Measurements from ENCODE around the gene NOTCH2.

Gene NOTCH2

DNA sequence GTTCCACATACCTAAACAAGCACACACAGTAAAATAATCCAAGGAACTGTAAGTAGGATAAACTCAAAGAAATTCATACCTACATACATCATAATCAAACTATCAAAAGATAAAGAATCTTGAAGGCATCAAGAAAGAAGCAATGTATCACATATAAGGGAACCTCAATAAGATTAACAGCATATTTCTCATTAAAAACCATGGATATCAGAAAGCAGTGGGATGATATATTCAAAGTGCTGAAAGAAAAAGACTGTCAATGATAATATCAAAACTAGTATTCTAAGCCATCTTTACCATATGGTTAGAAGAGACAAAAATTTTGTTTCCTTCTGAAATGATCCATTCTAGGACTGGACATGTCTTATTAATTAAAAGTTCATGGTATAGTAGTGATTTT lies 136.1 kb downstream of the NOTCH2 start:
- no peak for DNase-seq (ENCODE audit: low read depth in 1 of 2, low spot score in 1 of 2)
- TF ChIP-seq JUND (IDR thresholded peaks at IDR 0.05; ENCODE audit: low read depth), result no peak
- in situ Hi-C loops (cut with HindIII; ENCODE audit: low pct_unique_long_range_greater_than_20kb, low sequenced_read_pairs), result no loop called here

DNA sequence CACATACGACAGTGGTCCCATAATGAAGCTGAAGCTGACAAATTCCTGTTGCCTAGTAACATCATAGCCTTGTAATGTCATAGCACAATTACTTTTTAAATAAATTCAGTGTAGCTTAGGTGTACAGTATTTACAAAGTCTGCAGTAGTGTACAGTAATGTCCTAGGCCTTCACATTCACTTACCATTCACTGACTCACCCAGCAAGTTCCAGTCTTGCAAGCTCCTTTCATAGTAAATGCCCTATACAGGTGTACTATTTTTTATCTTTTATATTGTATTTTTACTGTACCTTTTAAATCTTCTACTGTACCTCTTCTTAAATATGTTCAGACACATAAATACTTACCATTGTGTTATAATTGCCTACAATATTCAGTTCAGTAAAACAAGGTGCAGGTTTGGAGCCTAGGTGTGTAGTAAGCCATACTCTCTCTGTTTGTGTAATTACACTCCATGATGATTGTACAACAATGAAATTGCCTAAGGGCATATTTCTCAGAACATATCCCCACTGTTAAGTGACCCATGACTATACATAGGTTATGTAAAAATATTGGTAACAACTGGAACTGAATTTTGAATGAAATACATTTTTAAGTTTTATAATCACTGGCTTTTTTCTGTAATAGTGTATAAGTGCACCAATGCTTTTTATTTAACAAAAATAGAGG lies 139.7 kb downstream of the NOTCH2 start:
- in situ Hi-C loops (cut with HindIII; ENCODE audit: low pct_unique_long_range_greater_than_20kb, low sequenced_read_pairs), result no loop called here
- DNase-seq (ENCODE audit: low read depth in 1 of 2, low spot score in 1 of 2), result no peak
- TF ChIP-seq JUND (IDR thresholded peaks at IDR 0.05; ENCODE audit: low read depth), result no peak

DNA sequence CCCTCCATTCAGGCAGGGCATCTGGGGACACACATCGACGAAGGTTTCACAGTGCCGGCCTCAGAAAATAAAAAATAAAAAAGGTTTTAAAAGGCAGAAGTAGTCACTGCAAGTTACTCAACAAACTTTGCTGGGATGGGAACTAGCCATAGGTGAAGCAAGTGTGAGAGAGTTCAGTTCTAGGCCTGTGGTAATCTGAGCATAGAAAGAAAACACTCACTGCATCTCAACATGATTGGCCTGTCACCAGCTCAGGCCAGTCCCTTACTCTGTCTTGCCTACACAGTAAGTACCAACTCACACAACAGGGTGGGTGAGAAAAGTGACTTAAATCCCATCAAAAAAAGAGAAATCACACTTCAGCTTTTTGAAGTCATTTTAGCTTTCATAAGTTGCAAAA lies 142.9 kb downstream of the NOTCH2 start:
- DNase-seq (ENCODE audit: low read depth in 1 of 2, low spot score in 1 of 2), result no peak
- in situ Hi-C loops (cut with HindIII; ENCODE audit: low pct_unique_long_range_greater_than_20kb, low sequenced_read_pairs), result no loop called here
- no peak for TF ChIP-seq JUND (IDR thresholded peaks at IDR 0.05; ENCODE audit: low read depth)

DNA sequence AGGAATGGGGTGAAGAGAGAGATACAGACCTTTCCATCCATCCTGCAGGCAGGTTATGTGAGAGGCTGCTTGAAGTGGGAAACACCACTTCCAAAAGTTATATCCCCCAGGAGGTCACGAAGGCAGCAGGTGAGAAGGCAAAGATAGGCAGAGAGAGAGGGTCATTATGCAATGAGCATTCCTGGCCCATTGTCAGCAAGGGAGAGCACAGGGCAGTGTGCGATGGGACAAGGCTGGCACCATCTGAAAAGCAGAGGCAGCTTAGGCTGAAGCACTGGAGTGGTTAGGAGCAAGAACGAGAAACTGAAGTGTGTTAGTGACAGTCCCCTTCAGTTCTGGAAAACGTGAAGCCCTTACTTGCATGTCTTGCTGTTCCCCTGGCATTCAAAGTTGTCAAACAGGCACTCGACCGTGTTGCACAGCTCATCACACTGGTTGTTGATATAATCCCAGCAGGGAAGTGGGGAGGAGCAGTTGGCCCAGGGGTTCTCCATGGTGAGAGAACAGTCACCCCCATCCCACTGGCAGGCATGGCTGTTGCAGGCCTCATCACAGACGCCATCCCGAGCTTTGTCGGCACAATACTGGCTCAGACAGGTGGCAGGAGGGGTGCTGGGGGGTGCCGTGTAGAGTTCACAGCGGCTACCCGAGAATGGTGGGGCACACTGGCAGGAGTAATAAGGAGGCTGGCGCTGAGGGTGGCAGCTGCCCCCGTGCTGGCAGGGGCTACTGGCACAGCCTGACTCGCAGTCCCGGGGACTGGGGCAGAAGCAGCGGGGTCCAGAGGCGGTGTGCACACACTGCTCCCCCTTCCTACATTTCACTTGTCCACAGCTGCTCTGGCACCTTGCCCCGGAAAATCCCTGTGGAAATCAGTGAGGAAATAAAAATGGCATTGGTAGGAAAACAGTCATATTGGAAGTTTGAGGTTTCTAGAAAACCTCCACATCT lies 144.2 kb downstream of the NOTCH2 start:
- in situ Hi-C loops (cut with HindIII; ENCODE audit: low pct_unique_long_range_greater_than_20kb, low sequenced_read_pairs), result no loop called here
- no peak for DNase-seq (ENCODE audit: low read depth in 1 of 2, low spot score in 1 of 2)
- TF ChIP-seq JUND (IDR thresholded peaks at IDR 0.05; ENCODE audit: low read depth), result no peak

DNA sequence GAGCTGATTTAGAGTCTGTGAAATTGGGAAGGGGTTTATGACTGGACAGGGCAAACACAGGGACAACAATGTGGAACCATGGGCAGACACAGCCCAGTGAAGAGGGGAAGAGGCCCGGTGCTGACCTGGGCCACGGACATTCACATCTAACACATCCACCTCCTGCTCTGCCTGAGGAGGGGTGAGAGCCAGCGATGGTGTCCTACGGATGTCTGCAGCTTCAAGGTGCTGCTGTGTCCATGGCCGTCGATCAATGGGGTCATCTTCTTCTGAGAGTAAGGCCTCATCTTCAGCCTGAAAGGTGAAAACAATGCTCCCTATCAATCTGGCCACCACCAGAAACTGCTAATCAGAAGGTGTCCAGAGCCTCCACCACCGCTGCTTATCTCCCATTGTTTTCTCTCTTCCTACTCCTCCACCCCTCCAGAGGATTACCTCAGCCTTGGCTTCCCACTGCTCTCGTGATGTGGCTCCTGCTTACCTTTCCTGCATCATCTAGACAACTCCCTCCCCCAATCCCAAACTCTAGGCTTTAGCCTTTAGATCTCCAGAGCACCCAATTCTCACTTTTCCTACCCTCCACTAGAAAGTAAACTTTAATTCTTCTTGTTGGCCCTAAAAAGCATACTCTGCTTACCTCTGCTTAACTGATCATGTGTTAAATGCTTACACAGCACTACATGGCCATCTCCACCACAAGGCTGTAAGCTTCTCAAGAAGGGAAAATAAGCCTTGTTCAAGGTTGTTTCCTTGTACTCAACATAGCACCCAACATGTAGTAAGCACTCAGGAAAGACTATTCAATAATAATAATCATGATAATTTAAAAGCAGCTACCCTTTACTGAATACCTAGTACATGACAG lies 149.1 kb downstream of the NOTCH2 start:
- TF ChIP-seq JUND (IDR thresholded peaks at IDR 0.05; ENCODE audit: low read depth), result no peak
- in situ Hi-C loops (cut with HindIII; ENCODE audit: low pct_unique_long_range_greater_than_20kb, low sequenced_read_pairs), result no loop called here
- no peak for DNase-seq (ENCODE audit: low read depth in 1 of 2, low spot score in 1 of 2)

DNA sequence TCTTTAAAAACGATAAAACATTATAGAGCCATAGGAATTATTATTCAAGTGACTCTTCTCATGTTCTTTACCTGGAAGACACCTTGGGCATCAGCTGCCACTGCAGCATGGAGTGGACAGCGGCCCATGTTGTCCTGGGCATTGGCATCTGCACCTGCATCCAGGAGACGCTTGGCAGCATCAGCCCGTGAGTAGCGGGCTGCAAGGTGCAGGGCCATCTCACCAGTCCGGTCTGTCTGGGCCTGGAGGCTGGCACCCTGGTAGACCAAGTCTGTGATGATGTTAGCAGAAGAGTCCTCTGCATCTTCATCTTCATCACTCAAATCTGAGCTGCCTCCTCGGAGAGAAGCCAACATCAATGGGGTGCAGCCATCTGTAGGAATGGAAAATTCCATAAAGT lies 150.2 kb downstream of the NOTCH2 start:
- in situ Hi-C loops (cut with HindIII; ENCODE audit: low pct_unique_long_range_greater_than_20kb, low sequenced_read_pairs), result no loop called here

DNA sequence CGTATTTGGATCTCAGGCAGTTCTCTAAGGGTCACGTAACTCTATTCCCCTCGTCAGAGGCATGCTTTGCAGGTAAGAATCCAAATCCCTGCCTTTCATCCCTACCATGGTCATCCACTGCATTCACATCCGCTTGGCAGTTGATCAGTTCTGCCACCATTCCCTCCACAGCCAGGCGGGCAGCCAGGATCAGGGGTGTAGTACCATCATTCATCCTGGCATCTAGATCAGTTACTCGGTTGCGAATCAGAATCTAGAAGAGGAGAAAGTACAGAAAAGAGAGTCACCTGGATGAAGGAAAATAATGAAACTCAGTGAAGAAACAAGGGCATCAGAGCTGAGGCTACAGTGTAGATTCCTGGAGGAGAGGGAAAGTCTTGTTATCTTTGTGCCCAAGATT lies 151.2 kb downstream of the NOTCH2 start:
- no peak for TF ChIP-seq JUND (IDR thresholded peaks at IDR 0.05; ENCODE audit: low read depth)
- in situ Hi-C loops (cut with HindIII; ENCODE audit: low pct_unique_long_range_greater_than_20kb, low sequenced_read_pairs), result no loop called here

More for the DNA sequence above, 150.2 kb downstream of the NOTCH2 start:
- TF ChIP-seq JUND (IDR thresholded peaks at IDR 0.05; ENCODE audit: low read depth), result no peak
- DNase-seq (ENCODE audit: low read depth in 1 of 2, low spot score in 1 of 2), result no peak

DNA sequence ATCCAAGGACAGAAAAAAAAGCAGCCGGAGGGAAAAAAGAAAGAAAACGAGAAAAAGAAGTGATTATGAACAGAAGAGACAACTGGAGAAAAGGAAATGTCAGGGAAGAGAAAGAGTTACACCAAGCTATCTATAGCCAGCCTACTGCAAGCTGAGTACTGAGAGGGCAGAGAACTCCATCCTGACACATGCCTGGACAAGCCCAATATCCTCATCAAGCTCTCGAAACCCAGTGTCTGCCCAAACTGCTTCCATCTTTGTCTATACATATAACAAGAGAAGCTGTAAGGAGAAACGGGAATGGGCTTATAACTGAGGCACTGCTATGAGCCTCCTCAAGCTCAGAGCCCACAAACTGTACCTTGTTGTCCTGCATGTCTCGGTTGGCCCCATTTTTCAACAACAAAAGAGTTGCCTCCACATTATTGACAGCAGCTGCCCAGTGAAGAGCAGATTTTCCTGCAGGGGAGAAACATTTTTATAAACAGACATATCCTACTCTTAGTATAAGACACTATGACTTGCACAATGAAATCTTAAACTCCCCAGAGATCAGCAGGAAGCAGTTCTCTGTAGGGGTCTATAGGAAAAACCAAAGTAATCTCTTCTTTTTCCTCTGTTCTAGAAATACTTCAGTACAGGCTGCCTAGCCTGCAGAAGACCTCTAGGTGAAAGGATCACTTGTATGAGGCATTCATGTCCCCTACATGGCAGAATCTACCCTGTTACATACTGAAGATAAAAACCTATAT lies 152.0 kb downstream of the NOTCH2 start:
- in situ Hi-C loops (cut with HindIII; ENCODE audit: low pct_unique_long_range_greater_than_20kb, low sequenced_read_pairs), result no loop called here
- TF ChIP-seq JUND (IDR thresholded peaks at IDR 0.05; ENCODE audit: low read depth), result no peak
- DNase-seq (ENCODE audit: low read depth in 1 of 2, low spot score in 1 of 2), result no peak

More for the DNA sequence above, 151.2 kb downstream of the NOTCH2 start:
- no peak for DNase-seq (ENCODE audit: low read depth in 1 of 2, low spot score in 1 of 2)

DNA sequence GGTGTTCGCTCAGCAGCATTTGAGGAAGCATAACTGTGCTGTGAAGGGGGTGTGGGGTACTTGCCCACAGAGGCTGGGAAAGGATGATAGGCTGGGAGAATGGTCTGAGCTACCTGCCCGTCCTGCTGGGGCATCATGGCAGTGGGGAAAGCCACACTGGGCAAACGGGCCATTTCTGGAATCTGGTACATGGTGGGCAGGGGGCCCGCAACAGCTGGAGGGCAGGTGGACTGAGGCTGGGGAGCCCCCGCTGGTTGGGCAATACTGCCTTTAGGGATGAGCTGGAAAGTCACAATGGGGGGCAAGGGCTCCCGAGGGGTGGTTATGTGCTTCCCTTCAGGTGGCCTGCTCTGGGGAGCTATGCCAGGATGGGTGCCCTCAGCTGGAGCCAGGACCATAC lies 153.9 kb downstream of the NOTCH2 start:
- no peak for TF ChIP-seq JUND (IDR thresholded peaks at IDR 0.05; ENCODE audit: low read depth)
- DNase-seq (ENCODE audit: low read depth in 1 of 2, low spot score in 1 of 2), result no peak
- in situ Hi-C loops (cut with HindIII; ENCODE audit: low pct_unique_long_range_greater_than_20kb, low sequenced_read_pairs), result no loop called here

DNA sequence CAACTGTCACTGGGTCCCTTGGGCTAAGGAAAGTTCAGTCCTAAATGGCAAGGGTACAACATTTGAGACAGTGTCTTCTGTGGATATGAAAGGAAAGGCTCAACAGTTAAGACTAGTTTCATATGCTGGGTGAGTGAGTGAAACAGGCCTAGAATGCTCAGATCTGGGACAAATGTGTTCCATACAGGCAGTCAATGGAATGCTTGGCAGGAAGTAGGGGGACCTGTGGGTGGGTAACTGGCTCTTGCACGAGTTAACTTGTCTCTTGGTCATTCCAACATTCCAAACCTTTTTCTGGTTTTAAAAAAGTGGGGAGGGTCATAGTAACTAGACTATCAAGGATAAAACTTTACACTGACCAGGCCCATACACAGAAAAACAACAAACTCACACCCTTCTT lies 155.4 kb downstream of the NOTCH2 start:
- no peak for TF ChIP-seq JUND (IDR thresholded peaks at IDR 0.05; ENCODE audit: low read depth)
- DNase-seq (ENCODE audit: low read depth in 1 of 2, low spot score in 1 of 2), result no peak
- in situ Hi-C loops (cut with HindIII; ENCODE audit: low pct_unique_long_range_greater_than_20kb, low sequenced_read_pairs), result no loop called here

DNA sequence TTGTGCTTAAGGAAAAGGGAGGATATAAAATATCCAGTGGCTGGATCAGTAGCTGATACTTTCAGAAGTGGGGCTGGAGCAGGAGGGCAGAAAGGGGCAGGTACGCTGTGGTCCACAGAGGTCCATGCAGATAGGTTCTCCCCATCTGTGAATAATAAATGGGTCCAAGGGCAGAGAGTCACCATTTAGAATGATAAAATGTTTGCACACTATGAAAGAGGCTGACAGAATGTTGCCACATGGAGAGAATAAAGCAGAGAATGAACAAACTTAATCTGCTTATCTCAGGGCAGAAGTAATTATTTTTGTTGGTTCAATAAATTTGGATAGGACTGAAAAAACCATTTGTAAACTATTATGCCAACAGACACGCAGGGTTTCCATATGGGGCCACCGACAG lies 156.5 kb downstream of the NOTCH2 start:
- DNase-seq (ENCODE audit: low read depth in 1 of 2, low spot score in 1 of 2), result no peak
- in situ Hi-C loops (cut with HindIII; ENCODE audit: low pct_unique_long_range_greater_than_20kb, low sequenced_read_pairs), result no loop called here
- no peak for TF ChIP-seq JUND (IDR thresholded peaks at IDR 0.05; ENCODE audit: low read depth)

DNA sequence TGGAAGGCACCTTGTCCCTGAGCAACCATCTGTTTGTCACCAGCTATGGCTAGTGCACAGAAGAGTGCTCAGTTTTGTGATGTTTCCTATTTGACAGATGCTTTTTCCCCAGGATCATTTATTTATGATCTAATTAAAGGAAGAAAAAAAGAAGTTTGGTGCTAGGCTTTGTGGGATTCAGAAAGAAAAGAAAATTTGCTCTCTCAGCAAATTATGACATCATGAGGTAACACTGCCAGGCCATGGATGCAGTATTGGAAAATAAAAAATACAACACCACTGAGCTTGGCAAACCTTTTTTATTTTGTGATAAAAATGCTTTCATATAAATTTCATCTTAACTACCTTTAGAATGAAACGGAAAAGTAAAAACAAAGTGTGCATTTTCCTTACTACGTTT lies 157.7 kb downstream of the NOTCH2 start:
- DNase-seq (ENCODE audit: low read depth in 1 of 2, low spot score in 1 of 2), result no peak
- TF ChIP-seq JUND (IDR thresholded peaks at IDR 0.05; ENCODE audit: low read depth), result no peak
- in situ Hi-C loops (cut with HindIII; ENCODE audit: low pct_unique_long_range_greater_than_20kb, low sequenced_read_pairs), result no loop called here

Data from T47D (cell line).